Fibroblast of pulmonary artery (primary cell): ENCODE data around the gene CORO2B.

Source experiments
- DNase-seq: peaks from one replicate; pipeline ENCODE4 v3.0.0-alpha.2; 2010; ENCODE audit warnings: low read depth
- H3K4me3 ChIP-seq: replicated peaks from 2 replicates; pipeline ENCODE4 v1.5.1; 2011; ENCODE audit warnings: low read depth, mild to moderate bottlenecking, control low read depth, low read length, moderate library complexity
- CTCF ChIP-seq: IDR thresholded peaks from 2 replicates; pipeline ENCODE4 v1.5.1; 2011; ENCODE audit warnings: mild to moderate bottlenecking, control low read depth, low read length, inconsistent platforms; ENCODE audit errors: missing control alignments

The CORO2B gene

GRCh38 chr15:68704496-68705021 is 125.8 kb downstream of the CORO2B start:
- H3K4me3 ChIP-seq: no peak overlapping the region
- no peak for TF ChIP-seq CTCF
- DNase-seq: peak; percentile 85

DNA sequence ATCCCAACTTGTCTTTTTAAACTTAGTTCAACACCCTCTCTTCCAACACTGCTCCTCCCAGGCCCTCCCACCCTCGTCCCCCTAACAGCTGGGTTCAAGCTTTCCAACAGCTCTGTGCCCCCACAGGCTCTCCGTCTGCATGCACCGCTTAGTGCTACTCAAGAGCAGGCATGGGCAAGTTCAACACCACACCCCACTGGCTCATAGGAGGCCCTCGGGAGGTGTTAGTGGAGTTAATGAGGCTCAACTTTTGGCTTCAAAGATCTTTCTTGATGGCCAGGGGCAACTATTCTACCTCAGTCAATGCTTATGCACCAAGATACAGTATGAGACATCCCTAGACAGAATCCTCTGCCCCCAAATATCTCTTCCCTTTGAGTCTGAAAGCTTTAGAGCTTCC is 127.5 kb downstream of the CORO2B start:
- no peak for TF ChIP-seq CTCF

DNA sequence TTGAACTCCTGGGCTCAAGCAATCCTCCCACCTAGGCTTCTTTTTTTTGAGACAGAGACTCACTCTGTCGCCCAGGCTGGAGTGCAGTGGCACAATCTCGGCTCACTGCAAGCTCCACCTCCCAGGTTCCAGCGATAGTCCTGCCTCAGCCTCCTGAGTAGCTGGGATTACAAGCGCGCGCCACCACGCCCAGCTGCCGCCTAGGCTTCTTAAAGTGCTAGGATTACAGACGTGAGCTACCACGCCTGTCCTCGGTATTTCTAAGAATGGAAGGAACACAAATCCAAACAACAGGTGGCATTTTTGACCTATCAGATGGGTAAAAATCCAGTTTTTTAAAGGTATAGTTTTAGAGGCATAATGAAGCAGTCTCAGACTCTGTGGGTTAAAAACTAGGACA is 128.1 kb downstream of the CORO2B start:
- H3K4me3 ChIP-seq: no peak overlapping the region
- no peak for TF ChIP-seq CTCF
- DNase-seq: no peak

More for the DNA sequence above, 127.5 kb downstream of the CORO2B start:
- no peak overlapping the region for H3K4me3 ChIP-seq
- DNase-seq: no peak

GRCh38 chr15:68707386-68707785 is 128.6 kb downstream of the CORO2B start:
- no peak overlapping the region for H3K4me3 ChIP-seq
- no peak for DNase-seq
- TF ChIP-seq CTCF: no peak

DNA sequence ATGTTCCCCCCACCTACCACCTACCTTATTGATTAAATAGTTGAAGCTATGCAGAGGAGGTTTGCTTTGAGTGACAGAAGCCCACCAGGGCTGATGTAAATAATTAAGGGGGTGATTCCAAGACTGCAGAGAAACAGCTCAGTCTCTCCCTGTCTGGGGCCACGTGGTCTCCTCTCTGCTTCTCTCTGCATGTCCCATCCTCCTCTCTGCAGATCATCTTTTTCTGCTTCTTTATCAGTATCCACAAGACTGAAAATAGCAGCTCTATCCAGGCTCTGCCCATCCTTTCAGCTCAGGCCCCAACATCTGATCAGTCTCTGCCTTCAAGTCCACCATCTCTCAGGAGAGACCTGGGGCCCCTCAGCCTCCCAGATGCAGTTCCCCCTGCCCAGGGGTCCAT is 131.1 kb downstream of the CORO2B start:
- DNase-seq: no peak
- no peak for TF ChIP-seq CTCF
- no peak overlapping the region for H3K4me3 ChIP-seq

GRCh38 chr15:68710536-68710935 is 131.7 kb downstream of the CORO2B start:
- H3K4me3 ChIP-seq: no peak overlapping the region
- TF ChIP-seq CTCF: no peak
- no peak for DNase-seq

DNA sequence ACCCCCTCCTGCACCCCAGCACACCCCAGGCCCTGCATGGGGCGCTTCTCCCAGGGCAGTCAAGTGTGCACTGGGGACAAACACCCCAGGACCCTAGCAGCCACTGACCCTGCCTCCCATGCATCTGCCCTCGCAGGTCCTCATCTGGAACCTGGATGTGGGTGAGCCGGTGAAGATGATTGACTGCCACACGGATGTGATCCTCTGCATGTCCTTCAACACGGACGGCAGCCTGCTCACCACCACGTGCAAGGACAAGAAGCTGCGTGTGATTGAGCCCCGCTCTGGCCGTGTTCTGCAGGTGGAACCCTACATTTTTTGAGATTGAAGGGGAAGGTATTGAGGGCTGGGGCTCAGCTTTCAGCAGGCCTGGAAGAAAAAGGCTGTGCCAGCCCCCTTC is 132.6 kb downstream of the CORO2B start:
- no peak overlapping the region for H3K4me3 ChIP-seq
- no peak for DNase-seq
- no peak for TF ChIP-seq CTCF
